Endothelial cell of umbilical vein (primary cell): ENCODE measurements around the gene OR1F1. TPM values are rescaled to one million over a fixed set of nuclear protein-coding genes. Genes with fewer than 3 reads are reported as not detected.

ENCODE experiments used
- BruUV-seq: library from RNA; stranded (reverse); fragments of 400-500 nt; replicated peaks from 2 replicates; lab custom pipeline; 2021; lab: Mats Ljungman, UMichigan
- CTCF ChIA-PET: fragments of 300-600, 350-600 bp; sonication (Branson Sonifier 250); formaldehyde crosslinking; loops from one replicate; lab custom pipeline; 2021; ENCODE audit warnings: antibody characterized with exemption, inconsistent platforms; lab: Charles Lee
- POLR2A ChIA-PET: fragments of 300-600, 350-600 bp; sonication (Branson Sonifier 250); formaldehyde crosslinking; loops from one replicate; lab custom pipeline; 2021; ENCODE audit warnings: antibody characterized with exemption, inconsistent platforms; lab: Charles Lee
- DNase-seq: peaks from one replicate; pipeline ENCODE4 v3.0.0-alpha.2; 2011; ENCODE audit warnings: low read depth, low spot score
- FAIRE-seq: peaks from 2 replicates; lab custom pipeline; 2011; peaks lifted over from hg19 to GRCh38; lab: Jason Lieb, UNC
- H2AFZ ChIP-seq: 2 replicates; pipeline ENCODE4 v1.6.0; 2012; ENCODE audit warnings: low read depth, low read length, control low read depth, inconsistent platforms
- H3K27ac ChIP-seq: 2 replicates; pipeline ENCODE4 v1.5.1; 2011; ENCODE audit warnings: low read depth, mild to moderate bottlenecking, control low read depth, low read length, moderate library complexity; ENCODE audit not compliant: insufficient read depth
- H3K27me3 ChIP-seq, 2 experiments: 2 replicates each; pipeline versions ENCODE4 v1.6.0 to v1.6.1; 2011; ENCODE audit warnings: low read length in 2 of 2, mixed read lengths in 1 of 2; ENCODE audit not compliant: control insufficient read depth in 2 of 2, insufficient read depth in 2 of 2
- H3K36me3 ChIP-seq, 2 experiments: 2 replicates in 1 of 2; 3 replicates in 1 of 2; pipeline ENCODE4 v1.5.1; 2011; ENCODE audit warnings: low read length in 2 of 2, mild to moderate bottlenecking in 1 of 2, moderate library complexity in 1 of 2; ENCODE audit not compliant: control insufficient read depth in 2 of 2, insufficient read depth in 2 of 2; ENCODE audit errors: extremely low read depth in 1 of 2
- H3K4me1 ChIP-seq: 3 replicates; pipeline ENCODE4 v1.5.1; 2011; ENCODE audit warnings: mild to moderate bottlenecking, low read length; ENCODE audit not compliant: control insufficient read depth, insufficient read depth; ENCODE audit errors: extremely low read depth
- H3K4me2 ChIP-seq: 2 replicates; pipeline ENCODE4 v1.6.1; 2011; ENCODE audit warnings: low read length, control low read depth, mixed read lengths; ENCODE audit not compliant: insufficient read depth
- H3K4me3 ChIP-seq, 3 experiments: fragments of 200-600 bp in 1 of 3; sonication (generic), shearing (Covaris generic) in 1 of 3; replicated peaks in 1 of 3; 2 replicates each; pipeline ENCODE4 v1.5.1; 2011 to 2016; ENCODE audit warnings: control low read depth in 3 of 3, low read length in 3 of 3, mild to moderate bottlenecking in 2 of 3, inconsistent platforms in 1 of 3, low read depth in 1 of 3, moderate library complexity in 1 of 3; ENCODE audit not compliant: insufficient read depth in 1 of 3
- H3K79me2 ChIP-seq: 2 replicates; pipeline ENCODE4 v1.6.0; 2012; ENCODE audit warnings: low read length, inconsistent platforms; ENCODE audit not compliant: control insufficient read depth, insufficient read depth
- H3K9ac ChIP-seq: replicated peaks from 2 replicates; pipeline ENCODE3; 2011; ENCODE audit warnings: low read length, control low read depth; ENCODE audit not compliant: insufficient read depth; ENCODE audit errors: extremely low read depth
- H3K9me1 ChIP-seq: replicated peaks from 3 replicates; pipeline ENCODE4 v1.6.0; 2011; ENCODE audit warnings: mild to moderate bottlenecking, low read length; ENCODE audit not compliant: control insufficient read depth, insufficient read depth; ENCODE audit errors: extremely low read depth
- H3K9me3 ChIP-seq: replicated peaks from 2 replicates; pipeline ENCODE4 v1.5.1; 2012; ENCODE audit warnings: low read length, inconsistent platforms; ENCODE audit not compliant: control insufficient read depth, insufficient read depth
- H4K20me1 ChIP-seq: replicated peaks from 2 replicates; pipeline ENCODE3; 2011; ENCODE audit warnings: mild to moderate bottlenecking, low read length; ENCODE audit not compliant: control insufficient read depth, insufficient read depth; ENCODE audit errors: extremely low read depth
- EZH2 ChIP-seq: IDR thresholded peaks from 2 replicates; pipeline ENCODE4 v1.6.1; 2012; ENCODE audit warnings: borderline replicate concordance, low read depth, mild to moderate bottlenecking, moderate library complexity, low read length, inconsistent platforms; ENCODE audit not compliant: severe bottlenecking
- FOS ChIP-seq: IDR thresholded peaks from 2 replicates; pipeline ENCODE4 v1.6.1; 2011; ENCODE audit warnings: mild to moderate bottlenecking, low read length, moderate library complexity, borderline replicate concordance; ENCODE audit not compliant: insufficient read depth
- GATA2 ChIP-seq: IDR thresholded peaks from 2 replicates; pipeline ENCODE4 v1.7.0; 2011; ENCODE audit warnings: low read depth, mild to moderate bottlenecking, moderate library complexity, mixed read lengths, low read length; ENCODE audit not compliant: insufficient read length, insufficient read depth
- JUN ChIP-seq: IDR thresholded peaks from 2 replicates; pipeline ENCODE4 v1.6.1; 2011; ENCODE audit warnings: borderline replicate concordance, low read depth; ENCODE audit not compliant: insufficient read length, insufficient read depth
- MYC ChIP-seq: IDR thresholded peaks from one replicate; pipeline ENCODE4 v1.6.1; 2011; ENCODE audit warnings: mild to moderate bottlenecking, low read depth, low read length
- POLR2A ChIP-seq: IDR thresholded peaks from 2 replicates; pipeline ENCODE4 v1.6.1; 2012; ENCODE audit warnings: low read depth, mild to moderate bottlenecking, control low read depth, low read length
- POLR2AphosphoS5 ChIP-seq: IDR thresholded peaks from 2 replicates; pipeline ENCODE4 v1.6.1; 2012; ENCODE audit warnings: low read depth, mild to moderate bottlenecking, control low read depth, low read length, moderate library complexity; ENCODE audit not compliant: insufficient read depth
- dilution Hi-C: fragments of 300-500 bp; cut with MboI; formaldehyde crosslinking; loops from one replicate; pipeline ENCODE4 v1.15.0; 2019; ENCODE audit warnings: low sequenced_read_pairs; ENCODE audit not compliant: extremely low pct_ligation_motif_present
- intact Hi-C: fragments of 100-400 bp; cut with micrococcal nuclease; formaldehyde crosslinking; loops from one replicate; pipeline ENCODE4 v1.10.0; 2022
- polyA plus RNA-seq, 4 experiments: library from polyadenylated mRNA; depleted of rRNA in 3 of 4; stranded (reverse) in 3 of 4; unstranded in 1 of 4; fragments of >200 nt; gene quantifications; 2 replicates each; pipeline versions ENCODE4 v1.2.1 to v1.2.3, GENCODE V29; 2011 to 2012; ENCODE audit warnings: missing spikeins in 1 of 4
- total RNA-seq: library from RNA; stranded (reverse); gene quantifications from 2 replicates; pipeline ENCODE4 v1.2.3, GENCODE V29; 2021
- TF ChIP-seq, protein P1 (sequence below), 2 donors: IDR thresholded peaks; 1 replicate in 1 of 2; 2 replicates in 1 of 2; pipeline ENCODE4 v1.5.1; 2011; ENCODE audit warnings: low read length in 2 of 2, mild to moderate bottlenecking in 2 of 2, moderate library complexity in 2 of 2, control low read depth in 1 of 2, inconsistent platforms in 1 of 2, low read depth in 1 of 2; ENCODE audit not compliant: insufficient read depth in 1 of 2; ENCODE audit errors: extremely low read depth in 1 of 2
- TF ChIP-seq, protein P2 (sequence below): IDR thresholded peaks from 2 replicates; pipeline ENCODE4 v1.6.1; 2011; ENCODE audit not compliant: insufficient read depth, insufficient read length

The OR1F1 gene
- total and polyA plus RNA-seq, 2 donors (not counting 3 experiments of a cell fraction or from before 2014, with no cell fraction given) = 0.17 TPM; not detected in 1

DNA sequence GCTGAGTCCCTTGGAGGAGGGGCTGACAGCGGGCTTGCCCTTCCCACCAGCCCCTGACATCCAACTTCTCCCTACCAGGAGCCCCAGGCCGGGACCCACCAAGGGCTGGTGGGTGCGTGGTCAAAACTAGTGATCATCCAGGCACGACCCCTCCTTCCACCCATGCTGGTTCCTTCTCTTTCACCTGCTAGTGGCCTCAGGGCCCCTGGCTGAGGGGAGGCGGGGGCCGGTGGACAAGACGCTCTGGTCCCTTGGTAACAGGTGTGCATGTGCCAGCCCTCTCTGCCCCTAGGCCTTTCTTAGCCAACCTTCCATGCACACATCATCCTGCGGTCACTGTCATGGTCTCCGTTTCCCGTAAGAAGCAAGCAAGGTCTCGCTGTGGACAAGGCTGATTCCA lies 44.8 kb upstream of the OR1F1 start:
- no peak for DNase-seq
- H3K36me3 ChIP-seq = peaks cover 0 to 8% of the 10 kb centered on the region in 2 experiments
- no peaks in the 10 kb centered on the region for H3K9me3 ChIP-seq
- no peaks in the 10 kb centered on the region for H3K79me2 ChIP-seq
- no peak overlapping the region for H3K9ac ChIP-seq
- ChIA-PET CTCF (interaction anchor here (1.2 to 8.7 kb wide), 2 partner anchors 14 to 112 kb away, joined by 3 to 54 read pairs; no protein-coding TSS in a partner anchor), POLR2A (interaction anchor here (1.6 kb wide), 1 partner anchor 8 kb away, joined by 5 read pairs; the partner anchor contains the start of gene ZNF213)
- dilution Hi-C loops = no loop called here
- no TSS peak for BruUV-seq
- H3K4me3 ChIP-seq = no peak overlapping the region
- TF ChIP-seq, protein P1, sequence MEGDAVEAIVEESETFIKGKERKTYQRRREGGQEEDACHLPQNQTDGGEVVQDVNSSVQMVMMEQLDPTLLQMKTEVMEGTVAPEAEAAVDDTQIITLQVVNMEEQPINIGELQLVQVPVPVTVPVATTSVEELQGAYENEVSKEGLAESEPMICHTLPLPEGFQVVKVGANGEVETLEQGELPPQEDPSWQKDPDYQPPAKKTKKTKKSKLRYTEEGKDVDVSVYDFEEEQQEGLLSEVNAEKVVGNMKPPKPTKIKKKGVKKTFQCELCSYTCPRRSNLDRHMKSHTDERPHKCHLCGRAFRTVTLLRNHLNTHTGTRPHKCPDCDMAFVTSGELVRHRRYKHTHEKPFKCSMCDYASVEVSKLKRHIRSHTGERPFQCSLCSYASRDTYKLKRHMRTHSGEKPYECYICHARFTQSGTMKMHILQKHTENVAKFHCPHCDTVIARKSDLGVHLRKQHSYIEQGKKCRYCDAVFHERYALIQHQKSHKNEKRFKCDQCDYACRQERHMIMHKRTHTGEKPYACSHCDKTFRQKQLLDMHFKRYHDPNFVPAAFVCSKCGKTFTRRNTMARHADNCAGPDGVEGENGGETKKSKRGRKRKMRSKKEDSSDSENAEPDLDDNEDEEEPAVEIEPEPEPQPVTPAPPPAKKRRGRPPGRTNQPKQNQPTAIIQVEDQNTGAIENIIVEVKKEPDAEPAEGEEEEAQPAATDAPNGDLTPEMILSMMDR (IDR thresholded peaks at IDR 0.05; ENCODE audit: extremely low read depth in 1 of 2, insufficient read depth in 1 of 2, low read depth in 1 of 2, low read length in 2 of 2) = no peak
- TF ChIP-seq, protein P2, sequence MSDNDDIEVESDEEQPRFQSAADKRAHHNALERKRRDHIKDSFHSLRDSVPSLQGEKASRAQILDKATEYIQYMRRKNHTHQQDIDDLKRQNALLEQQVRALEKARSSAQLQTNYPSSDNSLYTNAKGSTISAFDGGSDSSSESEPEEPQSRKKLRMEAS = no peak
- no peak for TF ChIP-seq FOS
- TF ChIP-seq EZH2 = no peak
- no peak for TF ChIP-seq MYC
- TF ChIP-seq POLR2AphosphoS5 = no peak
- no peak for TF ChIP-seq POLR2A
- TF ChIP-seq JUN = no peak
- no peak for TF ChIP-seq GATA2
- intact Hi-C loops = no loop called here
- no peak for FAIRE-seq
- H3K27ac ChIP-seq = no peak overlapping the region
- no peaks in the 10 kb centered on the region for H4K20me1 ChIP-seq
- H3K4me2 ChIP-seq = no peak overlapping the region
- H3K4me1 ChIP-seq = no peaks in the 10 kb centered on the region
- no peaks in the 10 kb centered on the region for H3K27me3 ChIP-seq
- H2AFZ ChIP-seq = no peak overlapping the region
- no peaks in the 10 kb centered on the region for H3K9me1 ChIP-seq
